ENCODE results near the gene ADCY6. TPM values are rescaled to one million over a fixed set of nuclear protein-coding genes. Genes with fewer than 3 reads are reported as not detected.

ADCY6 gene
- total RNA-seq, 1 experiment from 2014 or later: 31.1 TPM

GRCh38 chr12:48832321-48833060 is 43.6 kb upstream of the ADCY6 start:
- H3K4me1 Mint-ChIP-seq: no peaks in the 10 kb centered on the region
- H2AK5ac ChIP-seq (ENCODE audit: insufficient read length, low read length): no peak overlapping the region
- no peak overlapping the region for H3K56ac ChIP-seq (ENCODE audit: insufficient read length, low read depth, low read length)
- H3K27me3 Mint-ChIP-seq (ENCODE audit: low read depth): no peaks in the 10 kb centered on the region
- no peaks in the 10 kb centered on the region for H4K20me1 ChIP-seq (ENCODE audit: control insufficient read depth, insufficient read depth, insufficient read length)
- H3K79me2 ChIP-seq (ENCODE audit: insufficient read depth, low read length): no peaks in the 10 kb centered on the region
- no peak overlapping the region for H4K5ac ChIP-seq (ENCODE audit: insufficient read length, low read depth, low read length)
- H3K18ac ChIP-seq (ENCODE audit: insufficient read length, low read depth, low read length): no peak overlapping the region
- no peak overlapping the region for H2BK15ac ChIP-seq (ENCODE audit: low read depth, low read length)
- H3K36me3 Mint-ChIP-seq (ENCODE audit: insufficient read depth in 1 of 3, low read depth in 3 of 3): peaks cover 54 to 90% (median 81%) of the 10 kb centered on the region in 3 experiments; a peak in 6 of 7 replicates
- no peak overlapping the region for H2BK12ac ChIP-seq (ENCODE audit: insufficient read length, low read depth, low read length)
- DNase-seq: no peak
- H3T11ph ChIP-seq (ENCODE audit: low read length): no peak overlapping the region
- no peak overlapping the region for H2BK20ac ChIP-seq (ENCODE audit: low read depth, low read length, poor library complexity, severe bottlenecking)
- no peak overlapping the region for H3K4me3 Mint-ChIP-seq
- H3K4me2 ChIP-seq (ENCODE audit: insufficient read depth, insufficient read length, low read length): no peak overlapping the region
- no peaks in the 10 kb centered on the region for H3K23me2 ChIP-seq (ENCODE audit: insufficient read length, low read depth, low read length, poor library complexity, severe bottlenecking)
- no peaks in the 10 kb centered on the region for H3K79me1 ChIP-seq (ENCODE audit: insufficient read depth, low read depth, low read length, poor library complexity, severe bottlenecking)
- H3K4me1 ChIP-seq (ENCODE audit: insufficient read depth, low read length): no peaks in the 10 kb centered on the region
- WGBS (ENCODE audit: extremely low coverage, insufficient read length, low lambda C conversion rate): no CpG with 5 or more reads among the region's 12 CpGs
- H4K8ac ChIP-seq (replicated peaks; ENCODE audit: insufficient read length, low read depth, low read length): no peak overlapping the region
- H3K23ac ChIP-seq (ENCODE audit: insufficient read length, low read depth, low read length): no peak overlapping the region
- H2BK120ac ChIP-seq (ENCODE audit: low read depth, low read length, poor library complexity, severe bottlenecking): no peak overlapping the region
- no peak overlapping the region for H3K27ac ChIP-seq (ENCODE audit: insufficient read length, low read depth, low read length)
- no peak overlapping the region for H2BK5ac ChIP-seq (ENCODE audit: insufficient read length, low read length)
- TF ChIP-seq, protein P1, sequence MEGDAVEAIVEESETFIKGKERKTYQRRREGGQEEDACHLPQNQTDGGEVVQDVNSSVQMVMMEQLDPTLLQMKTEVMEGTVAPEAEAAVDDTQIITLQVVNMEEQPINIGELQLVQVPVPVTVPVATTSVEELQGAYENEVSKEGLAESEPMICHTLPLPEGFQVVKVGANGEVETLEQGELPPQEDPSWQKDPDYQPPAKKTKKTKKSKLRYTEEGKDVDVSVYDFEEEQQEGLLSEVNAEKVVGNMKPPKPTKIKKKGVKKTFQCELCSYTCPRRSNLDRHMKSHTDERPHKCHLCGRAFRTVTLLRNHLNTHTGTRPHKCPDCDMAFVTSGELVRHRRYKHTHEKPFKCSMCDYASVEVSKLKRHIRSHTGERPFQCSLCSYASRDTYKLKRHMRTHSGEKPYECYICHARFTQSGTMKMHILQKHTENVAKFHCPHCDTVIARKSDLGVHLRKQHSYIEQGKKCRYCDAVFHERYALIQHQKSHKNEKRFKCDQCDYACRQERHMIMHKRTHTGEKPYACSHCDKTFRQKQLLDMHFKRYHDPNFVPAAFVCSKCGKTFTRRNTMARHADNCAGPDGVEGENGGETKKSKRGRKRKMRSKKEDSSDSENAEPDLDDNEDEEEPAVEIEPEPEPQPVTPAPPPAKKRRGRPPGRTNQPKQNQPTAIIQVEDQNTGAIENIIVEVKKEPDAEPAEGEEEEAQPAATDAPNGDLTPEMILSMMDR (conservative IDR thresholded peaks at IDR 0.05): 0 out of 3 replicates have a peak, but pooled peaks have one; percentile 19
- no peak overlapping the region for H3K9ac ChIP-seq (ENCODE audit: extremely low read depth, insufficient read length, low read length)
- no peaks in the 10 kb centered on the region for H3K9me3 Mint-ChIP-seq
- no peak overlapping the region for H4K91ac ChIP-seq (ENCODE audit: insufficient read length, low read depth, low read length)
- no peaks in the 10 kb centered on the region for H3K27me3 ChIP-seq (ENCODE audit: insufficient read depth, low read length)
- H3K14ac ChIP-seq (ENCODE audit: insufficient read depth, low read length): no peak overlapping the region
- no peak overlapping the region for H2AFZ ChIP-seq (ENCODE audit: low read length)
- H3K27ac Mint-ChIP-seq: no peak overlapping the region
- no peaks in the 10 kb centered on the region for H3K9me3 ChIP-seq (ENCODE audit: control insufficient read depth, low read depth, low read length)
- no peak overlapping the region for H3K4ac ChIP-seq (ENCODE audit: low read depth, low read length)
